Measurements from ENCODE around the gene VWA3B. TPM values are rescaled to one million over a fixed set of nuclear protein-coding genes. Genes with fewer than 3 reads are reported as not detected.

VWA3B gene
- total and polyA plus RNA-seq, 2 donors (not counting 3 experiments of a cell fraction or from before 2014, with no cell fraction given), result not detected

DNA sequence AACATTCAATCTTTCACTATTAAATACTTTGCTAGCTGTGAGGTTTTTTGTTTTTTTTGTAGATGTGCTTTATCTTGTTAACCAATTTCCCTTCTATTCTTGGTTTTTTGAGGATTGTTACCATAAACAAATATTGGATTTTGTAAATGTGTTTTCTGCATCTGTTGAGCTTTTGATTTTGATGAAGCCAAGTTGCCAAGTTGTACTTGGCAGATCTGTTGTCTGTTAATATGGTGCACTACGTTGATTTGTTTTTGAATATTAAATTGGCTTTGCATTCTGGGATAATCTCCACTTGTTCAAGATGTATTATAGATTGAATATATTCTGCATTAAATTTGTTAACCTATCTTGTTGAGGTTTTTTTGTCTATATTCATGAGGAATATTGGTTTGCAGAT lies 114.6 kb downstream of the VWA3B start:
- Histone ChIP-seq H3K27me3 (ENCODE audit: control insufficient read depth in 2 of 2, insufficient read depth in 2 of 2, low read length in 2 of 2) (peaks cover 0 to 8% of the 10 kb centered on the region in 2 experiments), H3K36me3 (ENCODE audit: control insufficient read depth in 2 of 2, extremely low read depth in 1 of 2, insufficient read depth in 2 of 2, low read length in 2 of 2) (no peaks in the 10 kb centered on the region), H3K79me2 (ENCODE audit: control insufficient read depth, insufficient read depth, low read length) (no peaks in the 10 kb centered on the region), H3K4me1 (ENCODE audit: control insufficient read depth, extremely low read depth, insufficient read depth, low read length) (no peaks in the 10 kb centered on the region), H3K9ac (replicated peaks; ENCODE audit: extremely low read depth, insufficient read depth, low read length) (no peak overlapping the region), H3K27ac (ENCODE audit: insufficient read depth, low read depth, low read length) (no peak overlapping the region), H3K4me3 (replicated peaks in 1 of 3; ENCODE audit: insufficient read depth in 1 of 3, low read depth in 1 of 3, low read length in 3 of 3) (no peak overlapping the region), H3K9me3 (replicated peaks; ENCODE audit: control insufficient read depth, insufficient read depth, low read length) (no peaks in the 10 kb centered on the region), H3K4me2 (ENCODE audit: insufficient read depth, low read length) (no peak overlapping the region), H4K20me1 (replicated peaks; ENCODE audit: control insufficient read depth, extremely low read depth, insufficient read depth, low read length) (no peaks in the 10 kb centered on the region), H2AFZ (ENCODE audit: low read depth, low read length) (no peak overlapping the region), H3K9me1 (replicated peaks; ENCODE audit: control insufficient read depth, extremely low read depth, insufficient read depth, low read length) (no peaks in the 10 kb centered on the region)
- no peak for TF ChIP-seq POLR2A (IDR thresholded peaks at IDR 0.05; ENCODE audit: low read depth, low read length)
- TF ChIP-seq MYC (IDR thresholded peaks at IDR 0.05; ENCODE audit: low read depth, low read length), result no peak
- no peak for TF ChIP-seq GATA2 (IDR thresholded peaks at IDR 0.05; ENCODE audit: insufficient read depth, insufficient read length, low read depth, low read length)
- no peak for TF ChIP-seq EZH2 (IDR thresholded peaks at IDR 0.05; ENCODE audit: borderline replicate concordance, low read depth, low read length, severe bottlenecking)
- no peak for TF ChIP-seq FOS (IDR thresholded peaks at IDR 0.05; ENCODE audit: borderline replicate concordance, insufficient read depth, low read length)
- TF ChIP-seq, protein P1, sequence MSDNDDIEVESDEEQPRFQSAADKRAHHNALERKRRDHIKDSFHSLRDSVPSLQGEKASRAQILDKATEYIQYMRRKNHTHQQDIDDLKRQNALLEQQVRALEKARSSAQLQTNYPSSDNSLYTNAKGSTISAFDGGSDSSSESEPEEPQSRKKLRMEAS (IDR thresholded peaks at IDR 0.05; ENCODE audit: insufficient read depth, insufficient read length), result no peak
- TF ChIP-seq, protein P2, sequence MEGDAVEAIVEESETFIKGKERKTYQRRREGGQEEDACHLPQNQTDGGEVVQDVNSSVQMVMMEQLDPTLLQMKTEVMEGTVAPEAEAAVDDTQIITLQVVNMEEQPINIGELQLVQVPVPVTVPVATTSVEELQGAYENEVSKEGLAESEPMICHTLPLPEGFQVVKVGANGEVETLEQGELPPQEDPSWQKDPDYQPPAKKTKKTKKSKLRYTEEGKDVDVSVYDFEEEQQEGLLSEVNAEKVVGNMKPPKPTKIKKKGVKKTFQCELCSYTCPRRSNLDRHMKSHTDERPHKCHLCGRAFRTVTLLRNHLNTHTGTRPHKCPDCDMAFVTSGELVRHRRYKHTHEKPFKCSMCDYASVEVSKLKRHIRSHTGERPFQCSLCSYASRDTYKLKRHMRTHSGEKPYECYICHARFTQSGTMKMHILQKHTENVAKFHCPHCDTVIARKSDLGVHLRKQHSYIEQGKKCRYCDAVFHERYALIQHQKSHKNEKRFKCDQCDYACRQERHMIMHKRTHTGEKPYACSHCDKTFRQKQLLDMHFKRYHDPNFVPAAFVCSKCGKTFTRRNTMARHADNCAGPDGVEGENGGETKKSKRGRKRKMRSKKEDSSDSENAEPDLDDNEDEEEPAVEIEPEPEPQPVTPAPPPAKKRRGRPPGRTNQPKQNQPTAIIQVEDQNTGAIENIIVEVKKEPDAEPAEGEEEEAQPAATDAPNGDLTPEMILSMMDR (IDR thresholded peaks at IDR 0.05; ENCODE audit: extremely low read depth in 1 of 2, insufficient read depth in 1 of 2, low read depth in 1 of 2, low read length in 2 of 2), result no peak
- no peak for TF ChIP-seq POLR2AphosphoS5 (IDR thresholded peaks at IDR 0.05; ENCODE audit: insufficient read depth, low read depth, low read length)
- no peak for TF ChIP-seq JUN (IDR thresholded peaks at IDR 0.05; ENCODE audit: borderline replicate concordance, insufficient read depth, insufficient read length, low read depth)
- intact Hi-C loops (cut with micrococcal nuclease) (no loop called here), dilution Hi-C loops (cut with MboI; ENCODE audit: extremely low pct_ligation_motif_present, low sequenced_read_pairs) (no loop called here)
- no TSS peak for BruUV-seq (replicated peaks)
- ChIA-PET CTCF (no interaction called here), POLR2A (no interaction called here)
- FAIRE-seq, result no peak
- DNase-seq (ENCODE audit: low read depth, low spot score), result no peak

Measured in endothelial cell of umbilical vein (primary cell).